ENCODE data around the gene GALNT2.

GRCh38 chr1:230287674-230288315 is 220.8 kb downstream of the GALNT2 start:
- TF ChIP-seq ZNF274 (IDR thresholded peaks at IDR 0.05; ENCODE audit: low read depth, low read length) (no peak), YY1 (IDR thresholded peaks at IDR 0.05; ENCODE audit: insufficient read depth, insufficient read length) (no peak), SUZ12 (IDR thresholded peaks at IDR 0.05; ENCODE audit: extremely low read depth, insufficient read depth, insufficient read length) (no peak)
